ENCODE data around the gene KCTD17.

KCTD17 gene

GRCh38 chr22:37020192-37020479 is 31.4 kb upstream of the KCTD17 start:
- DNase-seq (ENCODE audit: low read depth in 1 of 2, low spot score in 1 of 2): no peak

DNA sequence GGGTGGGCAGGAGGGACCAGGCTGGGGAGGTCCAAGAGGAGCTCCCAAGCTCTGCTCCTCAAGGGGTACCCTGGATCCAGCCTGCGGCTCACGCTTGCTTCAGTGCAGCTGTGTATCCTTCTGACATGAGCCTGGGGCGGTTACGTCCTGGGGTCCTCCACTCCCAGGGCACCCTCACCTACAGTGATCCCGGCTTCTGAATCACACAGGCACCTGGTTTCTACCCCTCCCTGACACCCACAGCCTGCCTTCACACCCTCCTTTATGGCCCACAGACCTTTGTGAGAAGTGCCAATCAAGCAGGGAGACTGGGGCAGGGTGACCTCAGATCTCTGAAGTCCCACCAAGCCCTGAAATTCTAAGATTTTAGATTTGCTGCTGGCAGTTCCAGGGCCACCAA is 30.5 kb upstream of the KCTD17 start:
- no peak for DNase-seq (ENCODE audit: low read depth in 1 of 2, low spot score in 1 of 2)

- peak; percentile 16 to 32 for DNase-seq (ENCODE audit: low read depth in 1 of 2, low spot score in 1 of 2)
These were observed 29.6 kb upstream of the KCTD17 start for GRCh38 chr22:37021710-37022482.

- DNase-seq (ENCODE audit: low read depth in 1 of 2, low spot score in 1 of 2): no peak
These were observed 28.8 kb upstream of the KCTD17 start for GRCh38 chr22:37022483-37023337.

DNA sequence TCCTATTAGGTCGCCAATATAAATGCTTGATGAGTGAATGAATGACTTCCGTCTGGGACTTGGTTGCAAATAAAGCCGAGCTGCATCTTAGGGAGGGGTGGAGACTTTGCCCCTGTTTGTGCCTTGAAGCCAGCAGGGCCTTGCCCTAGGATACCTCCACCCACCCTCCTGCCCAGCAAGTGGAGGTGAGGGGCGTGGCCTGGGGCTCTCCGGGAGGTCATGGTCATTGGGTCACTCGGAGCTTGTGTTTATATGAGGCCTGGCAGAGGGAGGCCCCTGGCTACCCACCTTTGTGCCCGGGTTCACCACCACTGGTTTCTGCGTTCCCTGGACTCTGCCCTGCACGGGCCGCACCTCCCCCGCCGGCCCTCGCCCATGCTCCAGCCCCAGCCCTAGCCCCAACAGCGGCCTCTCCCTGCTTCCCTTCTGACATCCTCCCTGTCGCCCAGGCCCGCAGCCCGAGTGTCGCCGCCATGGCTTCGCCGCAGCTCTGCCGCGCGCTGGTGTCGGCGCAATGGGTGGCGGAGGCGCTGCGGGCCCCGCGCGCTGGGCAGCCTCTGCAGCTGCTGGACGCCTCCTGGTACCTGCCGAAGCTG is 27.7 kb upstream of the KCTD17 start:
- no peak for DNase-seq (ENCODE audit: low read depth in 1 of 2, low spot score in 1 of 2)

DNA sequence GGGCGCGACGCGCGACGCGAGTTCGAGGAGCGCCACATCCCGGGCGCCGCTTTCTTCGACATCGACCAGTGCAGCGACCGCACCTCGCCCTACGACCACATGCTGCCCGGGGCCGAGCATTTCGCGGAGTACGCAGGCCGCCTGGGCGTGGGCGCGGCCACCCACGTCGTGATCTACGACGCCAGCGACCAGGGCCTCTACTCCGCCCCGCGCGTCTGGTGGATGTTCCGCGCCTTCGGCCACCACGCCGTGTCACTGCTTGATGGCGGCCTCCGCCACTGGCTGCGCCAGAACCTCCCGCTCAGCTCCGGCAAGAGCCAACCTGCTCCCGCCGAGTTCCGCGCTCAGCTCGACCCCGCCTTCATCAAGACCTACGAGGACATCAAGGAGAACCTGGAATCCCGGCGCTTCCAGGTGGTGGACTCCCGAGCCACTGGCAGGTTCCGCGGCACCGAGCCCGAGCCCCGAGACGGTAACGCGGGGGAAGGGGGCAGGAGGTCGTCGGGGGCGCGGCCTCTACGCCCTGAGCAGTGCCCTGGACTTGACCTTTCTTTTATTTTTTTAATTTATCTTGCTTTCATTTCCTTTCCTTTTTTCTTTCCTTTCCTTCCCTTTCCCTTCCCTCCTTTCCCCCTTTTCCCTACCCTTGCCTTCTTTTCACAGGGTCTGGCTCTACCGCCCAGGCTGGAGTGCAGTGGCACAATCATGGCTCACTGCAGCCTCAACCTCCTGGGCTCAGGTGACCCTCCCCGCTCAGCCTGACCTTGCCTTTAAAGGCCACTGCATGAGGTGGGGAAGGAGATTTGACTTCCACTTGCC is 27.0 kb upstream of the KCTD17 start:
- DNase-seq (ENCODE audit: low read depth in 1 of 2, low spot score in 1 of 2): no peak

GRCh38 chr22:37025500-37026070 is 26.0 kb upstream of the KCTD17 start:
- no peak for DNase-seq (ENCODE audit: low read depth in 1 of 2, low spot score in 1 of 2)

- DNase-seq (ENCODE audit: low read depth in 1 of 2, low spot score in 1 of 2): no peak
These were observed 25.2 kb upstream of the KCTD17 start for GRCh38 chr22:37026325-37026724.

DNA sequence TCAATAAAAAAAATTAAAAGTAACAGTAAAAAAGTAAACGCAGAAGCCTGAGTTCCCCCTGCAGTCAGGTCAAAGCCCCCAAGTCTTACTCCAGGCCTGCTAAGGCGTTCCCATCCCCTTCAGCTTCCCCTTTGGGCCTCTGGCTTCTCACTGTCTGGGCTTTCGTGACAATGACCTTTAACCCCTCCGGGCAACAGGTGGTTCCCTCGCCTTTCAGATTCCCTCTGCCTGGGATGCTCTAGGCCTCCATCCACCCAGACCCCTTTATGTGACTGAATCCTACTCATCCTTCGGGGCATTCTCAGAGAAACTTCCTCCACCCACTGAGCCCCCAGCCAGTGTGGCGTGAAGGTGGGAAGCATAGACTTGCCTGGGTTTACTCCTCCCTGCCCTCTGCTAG is 24.0 kb upstream of the KCTD17 start:
- no peak for DNase-seq (ENCODE audit: low read depth in 1 of 2, low spot score in 1 of 2)

DNA sequence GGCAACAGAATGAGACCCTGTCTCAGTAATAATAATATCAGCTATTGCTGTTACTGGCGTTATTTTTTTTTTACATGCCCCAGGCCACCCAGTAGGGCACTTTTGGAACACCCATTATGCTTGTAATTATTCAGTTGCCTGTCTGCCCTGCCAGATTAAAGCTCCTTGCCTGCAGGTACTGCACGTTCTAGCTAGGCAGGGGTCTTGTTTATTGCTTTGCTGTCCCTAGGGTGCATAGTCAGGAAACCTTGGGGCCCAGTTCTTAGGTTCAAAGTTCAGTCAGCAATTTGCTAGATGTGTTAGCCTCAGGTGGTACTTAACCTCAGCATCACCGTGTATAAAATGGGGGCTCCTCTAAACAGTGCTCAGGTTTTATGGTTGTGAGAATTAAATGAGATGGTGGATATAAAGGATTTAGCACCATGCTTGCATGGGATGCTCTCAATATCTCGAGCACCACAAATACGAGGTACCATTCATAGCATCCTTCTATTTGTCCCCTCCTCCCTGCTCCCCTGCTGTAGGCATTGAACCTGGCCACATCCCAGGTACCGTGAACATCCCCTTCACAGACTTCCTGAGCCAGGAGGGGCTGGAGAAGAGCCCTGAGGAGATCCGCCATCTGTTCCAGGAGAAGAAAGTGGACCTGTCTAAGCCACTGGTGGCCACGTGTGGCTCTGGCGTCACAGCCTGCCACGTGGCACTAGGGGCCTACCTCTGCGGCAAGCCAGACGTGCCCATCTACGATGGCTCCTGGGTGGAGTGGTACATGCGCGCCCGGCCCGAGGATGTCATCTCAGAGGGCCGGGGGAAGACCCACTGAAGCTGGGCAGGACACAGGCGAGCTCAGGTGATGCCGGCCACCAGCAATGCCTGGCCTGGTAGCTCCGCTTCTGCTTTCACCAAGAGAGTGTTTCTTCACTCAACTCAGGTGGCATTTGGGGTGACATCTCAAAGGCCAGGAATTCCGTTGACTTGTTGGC is 22.6 kb upstream of the KCTD17 start:
- DNase-seq (ENCODE audit: low read depth in 1 of 2, low spot score in 1 of 2): no peak

DNA sequence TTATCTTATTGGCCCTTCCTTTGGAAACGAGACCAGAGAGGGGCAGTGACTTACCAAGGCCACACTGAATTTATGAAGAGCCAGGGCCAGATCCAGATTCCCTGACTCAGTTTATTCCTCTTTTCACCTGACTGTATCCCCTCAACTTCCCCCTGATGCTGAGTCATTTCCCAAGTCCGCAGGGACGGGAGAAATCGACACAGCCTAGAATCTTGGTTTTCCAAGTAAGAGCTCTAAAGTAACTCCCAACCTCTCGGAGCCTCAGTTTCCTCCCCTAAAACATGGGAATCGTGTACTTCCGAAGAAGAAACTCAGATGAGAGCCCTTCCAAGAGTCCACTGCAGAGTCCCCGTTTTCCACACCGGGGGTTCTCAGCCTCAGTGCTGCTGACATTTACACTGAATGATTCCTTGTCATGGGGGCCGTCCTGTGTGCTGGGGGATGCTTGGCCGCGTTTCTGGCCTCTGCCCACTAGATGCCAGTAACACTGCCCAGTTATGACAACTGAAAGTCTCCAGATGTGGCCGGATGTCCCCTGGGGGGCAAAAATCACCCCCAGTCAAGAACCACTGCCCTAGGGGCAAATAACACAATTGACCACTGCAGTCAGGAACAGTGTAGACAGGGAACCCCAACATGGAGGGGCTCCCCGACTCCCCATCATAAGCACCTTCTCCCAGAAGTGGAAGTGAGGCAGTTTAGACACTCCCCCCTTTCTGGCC is 20.8 kb upstream of the KCTD17 start:
- no peak for DNase-seq (ENCODE audit: low read depth in 1 of 2, low spot score in 1 of 2)

DNA sequence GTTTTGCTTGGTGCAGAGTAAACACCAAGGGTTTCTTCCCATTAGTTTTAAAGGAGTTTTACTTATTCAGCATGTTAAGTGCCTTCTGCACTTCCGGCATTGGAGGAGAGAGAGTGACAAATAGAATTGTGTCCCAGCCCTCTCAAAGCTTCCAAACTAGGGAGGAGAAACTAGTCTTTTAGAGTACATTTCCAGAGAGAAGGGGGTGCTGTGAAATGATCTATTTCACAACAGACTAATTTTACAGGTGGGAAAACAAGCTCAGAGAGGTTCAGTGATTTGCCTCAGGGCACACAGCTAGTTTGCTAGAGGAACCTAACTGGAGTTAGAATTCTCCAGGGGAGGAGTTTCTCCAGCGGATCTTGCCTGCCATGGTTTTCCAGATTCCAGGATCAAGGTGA is 19.4 kb upstream of the KCTD17 start:
- DNase-seq (ENCODE audit: low read depth in 1 of 2, low spot score in 1 of 2): no peak

DNA sequence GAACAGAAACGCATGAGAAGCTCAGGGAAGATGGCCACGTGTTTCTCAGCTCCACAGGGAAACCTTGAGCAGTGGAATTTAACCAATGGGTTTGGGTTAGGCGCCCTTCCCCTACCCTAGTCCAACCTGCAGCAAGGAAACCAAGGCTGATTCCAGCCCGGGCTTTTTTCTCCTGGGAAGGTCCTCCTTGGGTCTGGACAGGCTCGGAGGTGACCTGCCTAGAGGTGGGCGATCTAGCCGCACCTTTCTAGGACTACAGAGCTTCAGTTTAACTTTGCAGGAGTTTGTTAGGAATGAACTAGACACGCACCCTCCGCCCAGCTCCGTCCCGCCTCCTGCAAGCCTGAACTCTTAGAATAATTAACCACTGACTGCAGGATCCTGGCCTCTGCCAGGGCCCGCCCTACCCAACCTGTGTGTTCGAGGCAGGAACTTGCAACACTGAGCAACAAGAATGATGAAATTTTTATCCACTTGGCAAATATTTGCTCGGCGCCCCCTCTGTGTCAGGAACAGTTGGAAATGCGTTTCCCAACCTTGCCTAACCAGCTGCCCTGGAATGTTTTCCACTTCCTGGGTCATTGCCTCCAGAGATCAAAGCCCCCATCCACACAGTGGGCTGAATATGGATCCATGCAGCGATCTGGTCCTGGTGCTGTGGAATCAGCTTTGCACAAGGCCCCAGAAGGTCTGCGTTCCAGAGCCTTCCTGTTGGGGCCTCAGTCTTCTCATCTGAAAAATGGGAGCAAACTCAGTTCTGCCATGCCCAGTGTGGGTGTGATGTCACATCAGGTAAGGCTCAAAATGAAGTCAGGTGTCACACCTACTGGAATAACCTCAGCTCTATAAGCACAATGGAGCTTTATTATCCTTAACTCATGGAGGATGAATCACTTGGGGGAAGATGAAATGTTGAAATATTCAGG is 18.7 kb upstream of the KCTD17 start:
- no peak for DNase-seq (ENCODE audit: low read depth in 1 of 2, low spot score in 1 of 2)

GRCh38 chr22:37033605-37034430 is 17.7 kb upstream of the KCTD17 start:
- no peak for DNase-seq (ENCODE audit: low read depth in 1 of 2, low spot score in 1 of 2)

DNA sequence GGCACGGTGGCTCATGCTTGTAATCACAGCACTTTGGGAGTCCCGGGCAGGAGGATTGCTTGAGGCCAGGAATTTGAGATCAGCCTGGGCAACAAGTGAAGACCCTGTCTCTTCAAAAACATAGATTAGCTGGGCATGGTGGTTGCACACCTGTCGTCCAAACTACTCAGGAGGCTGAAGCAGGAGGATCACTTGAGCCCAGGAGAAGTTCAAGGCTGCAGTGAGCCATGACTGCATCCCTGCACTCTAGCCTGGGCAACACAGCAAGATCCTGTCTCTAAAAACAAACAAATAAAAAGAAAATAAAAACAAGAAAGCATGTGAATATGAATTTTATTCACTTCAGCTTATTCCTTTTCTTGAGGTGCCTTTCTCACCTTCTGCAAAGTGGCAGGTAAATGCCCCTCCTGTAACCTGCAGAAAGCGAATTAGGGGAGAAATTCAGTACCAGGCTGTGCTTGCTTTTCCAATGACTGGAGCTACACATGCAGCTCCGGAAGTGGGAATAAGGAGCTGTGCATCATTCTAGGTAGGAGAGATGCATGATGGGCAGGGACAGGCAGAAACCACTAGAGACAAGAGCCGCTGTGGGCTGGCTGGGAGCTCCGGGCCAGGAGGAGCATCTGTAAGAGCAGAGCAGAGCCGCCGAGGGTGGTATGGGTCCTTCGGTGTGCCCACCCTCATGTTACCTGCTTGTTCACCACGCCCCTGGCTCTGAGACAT is 14.7 kb upstream of the KCTD17 start:
- DNase-seq (ENCODE audit: low read depth in 1 of 2, low spot score in 1 of 2): no peak

- no peak for DNase-seq (ENCODE audit: low read depth in 1 of 2, low spot score in 1 of 2)
These were observed 13.9 kb upstream of the KCTD17 start for GRCh38 chr22:37037669-37038068.

DNA sequence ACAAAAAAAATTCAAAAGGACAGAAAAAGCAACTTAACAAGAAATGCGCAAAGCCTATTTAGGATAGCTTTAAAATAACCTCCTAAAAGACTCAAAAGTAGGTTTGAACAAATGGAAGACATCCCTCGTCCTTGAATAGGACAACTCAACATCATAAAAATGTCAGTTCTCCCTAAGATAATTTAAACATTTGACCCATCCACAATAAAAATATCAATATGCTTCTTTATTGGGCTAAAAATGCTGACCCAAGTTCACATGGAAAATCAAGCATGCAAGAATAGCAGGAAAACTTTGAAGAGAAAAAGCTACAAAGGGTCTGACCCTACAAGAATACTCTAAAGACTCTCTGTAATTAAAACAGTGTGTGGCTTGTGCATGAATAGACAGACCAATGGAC is 12.1 kb upstream of the KCTD17 start:
- no peak for DNase-seq (ENCODE audit: low read depth in 1 of 2, low spot score in 1 of 2)
